OCI-LY3 (cell line): ENCODE data around the gene IZUMO1.
"Not testable (repeated sequence)": the region's sequence is repeated elsewhere in the genome, so short reads cannot be mapped to it uniquely, and the experiment has no call there.

Experiments used
- H2AFZ ChIP-seq: fragments of 200-600, 300-600 bp; shearing (Covaris generic); 2 replicates; pipeline ENCODE4 v1.6.0; 2014; ENCODE audit warnings: antibody characterized with exemption, low read depth, low read length
- H3K27ac ChIP-seq: fragments of 200-600, 300-600 bp; sonication (generic); 2 replicates; pipeline ENCODE4 v1.5.1; 2014; ENCODE audit warnings: mild to moderate bottlenecking, low read length, moderate library complexity, mixed read lengths
- H3K27me3 ChIP-seq: fragments of 200-600, 300-600 bp; sonication (generic); 2 replicates; pipeline ENCODE4 v1.6.1; 2014; ENCODE audit warnings: low read depth, low read length, mixed read lengths
- H3K36me3 ChIP-seq: fragments of 200-600, 300-600 bp; sonication (generic); replicated peaks from 2 replicates; pipeline ENCODE3; 2014; ENCODE audit warnings: low read depth, low read length, mixed read lengths
- H3K4me1 ChIP-seq: fragments of 300-600, 200-600 bp; sonication (generic); 2 replicates; pipeline ENCODE4 v1.6.1; 2014; ENCODE audit warnings: low read length, mixed read lengths
- H3K4me2 ChIP-seq: fragments of 200-600, 300-600 bp; sonication (generic); 2 replicates; pipeline ENCODE4 v1.6.1; 2014; ENCODE audit warnings: low read length, mixed read lengths
- H3K4me3 ChIP-seq: fragments of 300-600, 200-600 bp; sonication (generic); 2 replicates; pipeline ENCODE4 v1.5.1; 2014; ENCODE audit warnings: antibody characterized with exemption, mild to moderate bottlenecking, low read length, moderate library complexity
- H3K79me2 ChIP-seq: fragments of 300-600, 200-600 bp; shearing (Covaris generic); 2 replicates; pipeline ENCODE4 v1.6.1; 2014; ENCODE audit warnings: mild to moderate bottlenecking, low read length, mixed read lengths
- H3K9ac ChIP-seq: fragments of 300-600, 200-600 bp; shearing (Covaris generic); 2 replicates; pipeline ENCODE4 v1.6.0; 2014; ENCODE audit warnings: mild to moderate bottlenecking, low read length, moderate library complexity
- H3K9me3 ChIP-seq: fragments of 200-600, 300-600 bp; shearing (Covaris generic); 2 replicates; pipeline ENCODE4 v1.6.1; 2014; ENCODE audit warnings: low read length, mixed read lengths; ENCODE audit not compliant: insufficient read depth
- H4K20me1 ChIP-seq: fragments of 200-600, 300-600 bp; sonication (generic); 2 replicates; pipeline ENCODE4 v1.6.1; 2016; ENCODE audit warnings: low read length, mixed read lengths; ENCODE audit not compliant: insufficient read depth
- CTCF ChIP-seq: fragments of 200-600, 300-600 bp; sonication (generic); IDR thresholded peaks from 2 replicates; pipeline ENCODE4 v1.5.1; 2014; ENCODE audit warnings: antibody characterized with exemption, low read length, low read depth
- EZH2phosphoT487 ChIP-seq: fragments of 200-600 bp; shearing (Covaris generic); IDR thresholded peaks from 2 replicates; pipeline ENCODE4 v1.6.1; 2018; ENCODE audit warnings: antibody characterized with exemption, mixed run types, low read depth

IZUMO1 gene

GRCh38 chr19:48793271-48793670, 46.6 kb upstream of the IZUMO1 start:
- Histone ChIP-seq H3K4me3 (no peak overlapping the region), H3K9ac (no peak overlapping the region), H2AFZ (no peak overlapping the region), H3K36me3 (no peaks in the 10 kb centered on the region), H3K9me3 (no peaks in the 10 kb centered on the region), H3K27me3 (no peaks in the 10 kb centered on the region), H3K4me2 (no peak overlapping the region), H3K4me1 (peaks cover 4% of the 10 kb centered on the region), H3K27ac (no peak overlapping the region), H4K20me1 (no peaks in the 10 kb centered on the region), H3K79me2 (no peaks in the 10 kb centered on the region)
- no peak for TF ChIP-seq CTCF
- no peak for TF ChIP-seq EZH2phosphoT487

GRCh38 chr19:48787331-48787730, 40.6 kb upstream of the IZUMO1 start:
- not testable (repeated sequence) for H4K20me1 ChIP-seq, H3K9ac ChIP-seq, H3K27ac ChIP-seq, H3K27me3 ChIP-seq, H3K4me2 ChIP-seq, H3K4me3 ChIP-seq, H3K9me3 ChIP-seq, H3K79me2 ChIP-seq, H2AFZ ChIP-seq, H3K36me3 ChIP-seq
- peaks cover 10% of the 10 kb centered on the region for H3K4me1 ChIP-seq

GRCh38 chr19:48786422-48786821, 39.7 kb upstream of the IZUMO1 start:
- H3K9ac ChIP-seq, H2AFZ ChIP-seq, H3K27ac ChIP-seq, H3K9me3 ChIP-seq, H3K4me3 ChIP-seq, H4K20me1 ChIP-seq, H3K79me2 ChIP-seq, H3K4me2 ChIP-seq, H3K27me3 ChIP-seq, H3K36me3 ChIP-seq: not testable (repeated sequence)
- H3K4me1 ChIP-seq, result peaks cover 16% of the 10 kb centered on the region

GRCh38 chr19:48784527-48784926, 37.8 kb upstream of the IZUMO1 start:
- H3K4me2 ChIP-seq, result no peak overlapping the region
- H3K9me3 ChIP-seq, result no peaks in the 10 kb centered on the region
- H3K9ac ChIP-seq, result no peak overlapping the region
- H4K20me1 ChIP-seq, result no peaks in the 10 kb centered on the region
- peaks cover 26% of the 10 kb centered on the region for H3K4me1 ChIP-seq
- no peaks in the 10 kb centered on the region for H3K79me2 ChIP-seq
- H3K36me3 ChIP-seq, result no peaks in the 10 kb centered on the region
- H3K4me3 ChIP-seq, result no peak overlapping the region
- TF ChIP-seq EZH2phosphoT487 (no peak), CTCF (peak; percentile 9; the same call in 1 of the 2 replicates)
- H2AFZ ChIP-seq, result no peak overlapping the region
- H3K27me3 ChIP-seq, result no peaks in the 10 kb centered on the region
- H3K27ac ChIP-seq, result no peak overlapping the region

GRCh38 chr19:48780631-48781391, 34.1 kb upstream of the IZUMO1 start:
- no peak for TF ChIP-seq EZH2phosphoT487
- no peak for TF ChIP-seq CTCF
- peak overlapping the region; percentile 31; the same call in 1 of the 2 replicates for H3K4me3 ChIP-seq
- no peaks in the 10 kb centered on the region for H3K79me2 ChIP-seq
- H3K9me3 ChIP-seq, result no peaks in the 10 kb centered on the region
- H3K4me2 ChIP-seq, result peak overlapping the region; percentile 51
- no peaks in the 10 kb centered on the region for H3K27me3 ChIP-seq
- H3K36me3 ChIP-seq, result no peaks in the 10 kb centered on the region
- H3K9ac ChIP-seq, result peak overlapping the region; percentile 6; the same call in 1 of the 2 replicates
- H4K20me1 ChIP-seq, result no peaks in the 10 kb centered on the region
- H3K4me1 ChIP-seq, result peaks cover 25% of the 10 kb centered on the region
- 0 out of 2 replicates have a peak overlapping the region, but pooled peaks have one; percentile 0 for H3K27ac ChIP-seq
- peak overlapping the region; percentile 57 for H2AFZ ChIP-seq
